ENCODE results near the gene SCN3A.

The SCN3A gene

GRCh38 chr2:165144315-165144714 lies 59.5 kb downstream of the SCN3A start:
- no peaks in the 10 kb centered on the region for H3K9me2 ChIP-seq (replicated peaks; ENCODE audit: control insufficient read depth, low read length)
- no peak for TF ChIP-seq EZH2phosphoT487 (IDR thresholded peaks at IDR 0.05; ENCODE audit: borderline replicate concordance, low read length)
- TF ChIP-seq, protein P1, sequence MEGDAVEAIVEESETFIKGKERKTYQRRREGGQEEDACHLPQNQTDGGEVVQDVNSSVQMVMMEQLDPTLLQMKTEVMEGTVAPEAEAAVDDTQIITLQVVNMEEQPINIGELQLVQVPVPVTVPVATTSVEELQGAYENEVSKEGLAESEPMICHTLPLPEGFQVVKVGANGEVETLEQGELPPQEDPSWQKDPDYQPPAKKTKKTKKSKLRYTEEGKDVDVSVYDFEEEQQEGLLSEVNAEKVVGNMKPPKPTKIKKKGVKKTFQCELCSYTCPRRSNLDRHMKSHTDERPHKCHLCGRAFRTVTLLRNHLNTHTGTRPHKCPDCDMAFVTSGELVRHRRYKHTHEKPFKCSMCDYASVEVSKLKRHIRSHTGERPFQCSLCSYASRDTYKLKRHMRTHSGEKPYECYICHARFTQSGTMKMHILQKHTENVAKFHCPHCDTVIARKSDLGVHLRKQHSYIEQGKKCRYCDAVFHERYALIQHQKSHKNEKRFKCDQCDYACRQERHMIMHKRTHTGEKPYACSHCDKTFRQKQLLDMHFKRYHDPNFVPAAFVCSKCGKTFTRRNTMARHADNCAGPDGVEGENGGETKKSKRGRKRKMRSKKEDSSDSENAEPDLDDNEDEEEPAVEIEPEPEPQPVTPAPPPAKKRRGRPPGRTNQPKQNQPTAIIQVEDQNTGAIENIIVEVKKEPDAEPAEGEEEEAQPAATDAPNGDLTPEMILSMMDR (IDR thresholded peaks at IDR 0.05; ENCODE audit: low read depth, low read length, poor library complexity, severe bottlenecking): no peak
- H3K4me3 ChIP-seq (ENCODE audit: low read length): no peak overlapping the region
- no peak overlapping the region for H3K27ac ChIP-seq (ENCODE audit: low read depth, low read length)
- peaks cover 8% of the 10 kb centered on the region; the same call in 1 of the 2 replicates for H3K27me3 ChIP-seq (ENCODE audit: control insufficient read depth, low read length)
- no peaks in the 10 kb centered on the region for H3K9me3 ChIP-seq (ENCODE audit: control insufficient read depth, insufficient read depth, low read length)
- peaks cover under 1% of the 10 kb centered on the region; the same call in 1 of the 2 replicates for H3K4me1 ChIP-seq (ENCODE audit: control insufficient read depth, low read length)
- H3K36me3 ChIP-seq (ENCODE audit: control insufficient read depth, low read length): no peaks in the 10 kb centered on the region
- no peak overlapping the region for H3K4me2 ChIP-seq (ENCODE audit: low read length)
- H3F3A ChIP-seq (ENCODE audit: control insufficient read depth, insufficient read depth): no peaks in the 10 kb centered on the region
- no peaks in the 10 kb centered on the region for H4K20me1 ChIP-seq (ENCODE audit: control insufficient read depth, insufficient read depth, low read depth, low read length)
- no peaks in the 10 kb centered on the region for H3K79me2 ChIP-seq (ENCODE audit: control insufficient read depth, low read length)

DNA sequence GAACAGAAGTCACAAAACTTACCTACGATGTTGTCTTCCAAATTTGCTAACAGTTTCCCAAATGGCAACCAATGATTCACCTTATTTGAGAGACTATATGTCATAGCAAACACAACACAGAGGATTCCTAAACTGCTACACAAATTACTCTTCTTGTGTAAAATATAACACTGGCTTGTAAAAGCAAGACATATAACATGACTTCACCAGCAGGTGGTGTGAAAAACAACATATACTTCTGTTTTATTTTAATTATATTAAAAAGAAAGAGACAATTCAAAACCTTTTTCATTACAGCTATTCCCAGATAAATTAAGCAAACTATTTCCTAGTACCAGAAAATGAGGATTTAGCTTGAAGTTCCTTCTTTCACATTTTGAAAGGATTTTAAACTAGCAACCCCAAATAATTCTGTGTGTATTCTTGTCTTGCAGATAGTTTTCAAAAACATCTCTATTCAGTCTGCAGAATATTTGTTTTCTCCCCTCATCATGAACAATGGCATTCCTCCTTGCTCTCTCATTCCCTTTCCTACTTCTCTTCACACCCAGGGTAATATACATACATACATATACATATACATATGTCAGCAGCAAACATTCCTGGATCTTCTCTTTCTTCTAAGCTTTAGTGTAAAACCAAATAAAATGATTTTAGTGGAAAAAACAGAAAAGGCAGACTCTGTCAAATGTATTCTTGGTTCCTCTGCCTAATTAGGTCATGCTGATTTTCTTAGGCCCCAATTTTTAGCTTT lies 62.1 kb downstream of the SCN3A start:
- H3K4me2 ChIP-seq (ENCODE audit: low read length): no peak overlapping the region
- no peak overlapping the region for H3K27ac ChIP-seq (ENCODE audit: low read depth, low read length)
- no peaks in the 10 kb centered on the region for H3K9me2 ChIP-seq (replicated peaks; ENCODE audit: control insufficient read depth, low read length)
- H3F3A ChIP-seq (ENCODE audit: control insufficient read depth, insufficient read depth): no peaks in the 10 kb centered on the region
- H3K9me3 ChIP-seq (ENCODE audit: control insufficient read depth, insufficient read depth, low read length): no peaks in the 10 kb centered on the region
- H3K27me3 ChIP-seq (ENCODE audit: control insufficient read depth, low read length): no peaks in the 10 kb centered on the region
- TF ChIP-seq, protein P1 (IDR thresholded peaks at IDR 0.05; ENCODE audit: low read depth, low read length, poor library complexity, severe bottlenecking): no peak
- TF ChIP-seq EZH2phosphoT487 (IDR thresholded peaks at IDR 0.05; ENCODE audit: borderline replicate concordance, low read length): no peak
- H3K4me3 ChIP-seq (ENCODE audit: low read length): no peak overlapping the region
- H3K79me2 ChIP-seq (ENCODE audit: control insufficient read depth, low read length): no peaks in the 10 kb centered on the region
- H4K20me1 ChIP-seq (ENCODE audit: control insufficient read depth, insufficient read depth, low read depth, low read length): no peaks in the 10 kb centered on the region
- H3K4me1 ChIP-seq (ENCODE audit: control insufficient read depth, low read length): no peaks in the 10 kb centered on the region
- H3K36me3 ChIP-seq (ENCODE audit: control insufficient read depth, low read length): no peaks in the 10 kb centered on the region

DNA sequence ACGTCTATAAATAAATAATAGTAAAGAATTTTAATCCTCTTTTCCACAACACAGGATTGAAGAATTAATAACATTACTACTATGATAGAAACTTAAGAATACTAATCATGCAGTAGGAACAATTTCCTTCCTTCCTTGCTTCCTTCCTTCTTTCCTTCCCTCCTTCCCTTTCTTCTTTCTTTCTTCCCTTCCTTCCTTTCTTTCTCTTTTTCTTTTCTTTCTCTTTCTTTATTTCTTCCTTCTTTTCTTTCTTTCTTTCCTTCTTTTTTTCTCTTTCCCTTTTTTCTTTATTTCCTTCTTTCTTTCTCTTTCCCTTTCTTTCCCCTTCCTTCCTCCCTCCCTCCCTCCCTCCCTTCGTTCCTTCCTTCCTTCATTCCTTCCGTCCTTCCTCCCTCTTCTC lies 77.6 kb downstream of the SCN3A start:
- no peaks in the 10 kb centered on the region for H3K9me2 ChIP-seq (replicated peaks; ENCODE audit: control insufficient read depth, low read length)
- no peak overlapping the region for H3K27ac ChIP-seq (ENCODE audit: low read depth, low read length)
- no peaks in the 10 kb centered on the region for H4K20me1 ChIP-seq (ENCODE audit: control insufficient read depth, insufficient read depth, low read depth, low read length)
- H3K79me2 ChIP-seq (ENCODE audit: control insufficient read depth, low read length): no peaks in the 10 kb centered on the region
- no peak for TF ChIP-seq EZH2phosphoT487 (IDR thresholded peaks at IDR 0.05; ENCODE audit: borderline replicate concordance, low read length)
- TF ChIP-seq, protein P1 (IDR thresholded peaks at IDR 0.05; ENCODE audit: low read depth, low read length, poor library complexity, severe bottlenecking): no peak
- no peaks in the 10 kb centered on the region for H3K36me3 ChIP-seq (ENCODE audit: control insufficient read depth, low read length)
- H3K27me3 ChIP-seq (ENCODE audit: control insufficient read depth, low read length): no peaks in the 10 kb centered on the region
- no peaks in the 10 kb centered on the region for H3K4me1 ChIP-seq (ENCODE audit: control insufficient read depth, low read length)
- no peak overlapping the region for H3K4me2 ChIP-seq (ENCODE audit: low read length)
- no peaks in the 10 kb centered on the region for H3K9me3 ChIP-seq (ENCODE audit: control insufficient read depth, insufficient read depth, low read length)
- no peak overlapping the region for H3K4me3 ChIP-seq (ENCODE audit: low read length)
- H3F3A ChIP-seq (ENCODE audit: control insufficient read depth, insufficient read depth): no peaks in the 10 kb centered on the region

All from DOHH2 (cell line).